Transverse colon (tissue), 4 donors: ENCODE results near the gene KLHL29. TPM values are rescaled to one million over a fixed set of nuclear protein-coding genes. Genes with fewer than 3 reads are reported as not detected.
A peak's percentile ranks its signal among the peaks of the same experiment; 100 is the strongest.

ENCODE experiments used
- DNase-seq: peaks from one replicate; pipeline ENCODE4 v3.0.0-alpha.2; 2019
- H3K27ac ChIP-seq, 4 donors: fragments of 200-600 bp; sonication (generic); 2 replicates each; pipeline ENCODE4 v1.5.1; 2016 to 2018; ENCODE audit warnings: inconsistent platforms in 4 of 4
- H3K27me3 ChIP-seq: fragments of 200-600 bp; sonication (generic); 2 replicates; pipeline ENCODE4 v1.5.1; 2017; ENCODE audit warnings: inconsistent platforms
- H3K36me3 ChIP-seq, 4 donors: fragments of 200-600 bp; sonication (generic); 2 replicates each; pipeline ENCODE4 v1.5.1; 2017 to 2019; ENCODE audit warnings: inconsistent platforms in 4 of 4
- H3K4me1 ChIP-seq, 4 donors: fragments of 200-600 bp; sonication (generic); 2 replicates each; pipeline ENCODE4 v1.5.1; 2017 to 2020; ENCODE audit warnings: inconsistent platforms in 4 of 4
- H3K4me3 ChIP-seq, 4 donors: fragments of 200-600 bp; sonication (generic); 1 replicate in 1 of 4; 2 replicates in 3 of 4; pipeline versions ENCODE4 v1.5.1 to v1.6.1; 2017 to 2019; ENCODE audit warnings: inconsistent platforms in 4 of 4
- H3K9me3 ChIP-seq, 2 donors: fragments of 200-600 bp; sonication (generic); 2 replicates each; pipeline ENCODE4 v1.5.1; 2017 to 2019; ENCODE audit warnings: inconsistent platforms in 2 of 2
- EP300 ChIP-seq: sonication (generic); formaldehyde crosslinking; IDR thresholded peaks from one replicate; pipeline ENCODE4 v1.6.1; 2017; ENCODE audit warnings: antibody characterized with exemption, low read depth
- POLR2A ChIP-seq: fragments of 450-650 bp; IDR thresholded peaks from one replicate; pipeline ENCODE4 v1.6.1; 2016; ENCODE audit warnings: antibody characterized with exemption, mild to moderate bottlenecking, moderate library complexity
- POLR2AphosphoS5 ChIP-seq, 3 donors: sonication (generic); formaldehyde crosslinking; IDR thresholded peaks; one replicate each; pipeline ENCODE4 v1.6.1; 2016; ENCODE audit warnings: antibody characterized with exemption in 3 of 3
- WGBS, 2 donors: methylation state at CpG; one replicate each; pipeline ENCODE4 v1.1.5; 2018; ENCODE audit warnings: low coverage in 1 of 2; 5-methylcytosine and 5-hydroxymethylcytosine counted together
- in situ Hi-C, 4 donors: fragments of 200-750 bp; cut with MboI; loops; one replicate each; pipeline versions ENCODE4 v1.15.0 to v1.15.1; 2017; ENCODE audit warnings: low sequenced_read_pairs in 3 of 4, low pct_ligation_motif_present in 1 of 4, low pct_unique_long_range_greater_than_20kb in 1 of 4
- intact Hi-C: fragments of 100-400 bp; cut with DNase I; formaldehyde crosslinking; loops from one replicate; pipeline ENCODE4 v1.15.1; 2023; ENCODE audit warnings: low total_unique reads
- total RNA-seq, 4 donors: library from RNA; depleted of rRNA; stranded (reverse); fragments of >200 nt; gene quantifications; one replicate each; pipeline ENCODE4 v1.1.0, GENCODE V29; 2016
- TF ChIP-seq, protein P1 (sequence below), 5 experiments: fragments of 200-600 bp in 3 of 5; fragments of 450-650 bp in 2 of 5; sonication (generic) in 3 of 5; IDR thresholded peaks; 1 replicate in 2 of 5; 2 replicates in 3 of 5; pipeline ENCODE4 v1.5.1; 2016 to 2017; ENCODE audit warnings: antibody characterized with exemption in 5 of 5, inconsistent platforms in 3 of 5, mild to moderate bottlenecking in 2 of 5, moderate library complexity in 1 of 5

The KLHL29 gene
- total RNA-seq, 4 donors from 2014 or later, result 3.3 to 16.5 (median 5.8) TPM

DNA sequence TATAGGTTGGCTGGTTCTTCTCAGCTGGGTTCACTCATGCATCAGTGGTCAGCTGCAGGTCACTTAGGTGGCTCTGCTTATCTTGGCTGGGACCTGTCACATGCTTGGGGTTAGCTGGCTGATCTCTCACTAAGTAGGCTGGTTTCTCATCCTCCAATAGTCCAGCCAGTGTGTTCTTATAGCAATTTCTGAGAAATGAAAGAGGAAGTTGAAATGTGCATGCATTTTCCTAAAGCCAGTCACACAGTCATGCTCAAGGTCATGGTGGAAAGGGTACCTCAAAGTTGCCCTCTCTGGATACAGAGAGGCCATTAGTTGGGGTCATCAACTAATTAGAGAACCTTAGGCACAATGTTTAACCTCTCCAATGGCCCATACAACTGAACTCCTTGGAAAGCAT lies 64.4 kb downstream of the KLHL29 start:
- Histone ChIP-seq H3K4me3 (no peak overlapping the region), H3K36me3 (no peaks in the 10 kb centered on the region), H3K27me3 (no peaks in the 10 kb centered on the region), H3K27ac (no peak overlapping the region), H3K9me3 (no peaks in the 10 kb centered on the region), H3K4me1 (peaks cover 2 to 18% (median 14%) of the 10 kb centered on the region in 4 donors)
- TF ChIP-seq, protein P1, sequence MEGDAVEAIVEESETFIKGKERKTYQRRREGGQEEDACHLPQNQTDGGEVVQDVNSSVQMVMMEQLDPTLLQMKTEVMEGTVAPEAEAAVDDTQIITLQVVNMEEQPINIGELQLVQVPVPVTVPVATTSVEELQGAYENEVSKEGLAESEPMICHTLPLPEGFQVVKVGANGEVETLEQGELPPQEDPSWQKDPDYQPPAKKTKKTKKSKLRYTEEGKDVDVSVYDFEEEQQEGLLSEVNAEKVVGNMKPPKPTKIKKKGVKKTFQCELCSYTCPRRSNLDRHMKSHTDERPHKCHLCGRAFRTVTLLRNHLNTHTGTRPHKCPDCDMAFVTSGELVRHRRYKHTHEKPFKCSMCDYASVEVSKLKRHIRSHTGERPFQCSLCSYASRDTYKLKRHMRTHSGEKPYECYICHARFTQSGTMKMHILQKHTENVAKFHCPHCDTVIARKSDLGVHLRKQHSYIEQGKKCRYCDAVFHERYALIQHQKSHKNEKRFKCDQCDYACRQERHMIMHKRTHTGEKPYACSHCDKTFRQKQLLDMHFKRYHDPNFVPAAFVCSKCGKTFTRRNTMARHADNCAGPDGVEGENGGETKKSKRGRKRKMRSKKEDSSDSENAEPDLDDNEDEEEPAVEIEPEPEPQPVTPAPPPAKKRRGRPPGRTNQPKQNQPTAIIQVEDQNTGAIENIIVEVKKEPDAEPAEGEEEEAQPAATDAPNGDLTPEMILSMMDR (IDR thresholded peaks at IDR 0.05), result no peak
- no peak for TF ChIP-seq EP300
- no peak for TF ChIP-seq POLR2A
- no peak for TF ChIP-seq POLR2AphosphoS5 (IDR thresholded peaks at IDR 0.05)
- in situ Hi-C loops (no loop called here), intact Hi-C loops (loop anchor here (10.0 kb wide), 1 partner anchor 55 kb away; no protein-coding TSS in a partner anchor)
- DNase-seq, result no peak

DNA sequence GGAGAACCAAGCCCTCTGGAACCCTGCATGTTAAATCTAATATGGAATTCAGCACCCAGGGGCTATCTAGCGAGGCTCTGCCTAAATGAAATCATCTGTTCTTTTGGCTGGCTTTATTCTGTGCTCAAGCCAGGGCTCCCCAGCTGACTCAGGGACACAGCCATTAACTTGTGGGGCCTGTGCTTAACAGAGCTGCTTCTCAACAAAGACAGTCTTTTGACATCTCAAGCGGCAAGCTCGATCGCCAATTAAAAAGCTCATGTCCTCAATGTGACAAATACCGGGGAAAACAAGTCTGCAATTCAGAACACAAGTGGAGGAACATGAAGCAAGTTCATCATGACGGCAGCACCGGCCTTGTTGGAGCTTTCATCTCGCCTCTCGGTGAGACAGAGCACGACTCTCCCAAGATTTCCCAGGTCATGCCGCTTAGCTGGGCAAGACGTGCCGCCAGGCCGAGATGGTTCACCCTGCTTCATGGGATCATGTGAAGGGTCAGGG lies 64.9 kb downstream of the KLHL29 start:
- H3K27me3 ChIP-seq, result no peaks in the 10 kb centered on the region
- no peaks in the 10 kb centered on the region for H3K36me3 ChIP-seq
- whole genome bisulfite sequencing, 2 donors, result 93% methylated on average over 14 of the region's 14 CpGs; no CpG with 5 or more reads in 1 of the 2 donors
- peak overlapping the region in 1 of 4 donors; percentile 9 for H3K27ac ChIP-seq
- no peak for DNase-seq
- intact Hi-C loops, result loop anchor here (10.0 kb wide), 1 partner anchor 55 kb away; no protein-coding TSS in a partner anchor
- no peak overlapping the region for H3K4me3 ChIP-seq
- H3K9me3 ChIP-seq, result no peaks in the 10 kb centered on the region
- in situ Hi-C loops, result no loop called here
- TF ChIP-seq EP300 (no peak), POLR2AphosphoS5 (IDR thresholded peaks at IDR 0.05) (no peak), POLR2A (no peak)
- TF ChIP-seq, protein P1 (IDR thresholded peaks at IDR 0.05), result no peak
- peaks cover 2 to 21% (median 15%) of the 10 kb centered on the region in 4 donors for H3K4me1 ChIP-seq

DNA sequence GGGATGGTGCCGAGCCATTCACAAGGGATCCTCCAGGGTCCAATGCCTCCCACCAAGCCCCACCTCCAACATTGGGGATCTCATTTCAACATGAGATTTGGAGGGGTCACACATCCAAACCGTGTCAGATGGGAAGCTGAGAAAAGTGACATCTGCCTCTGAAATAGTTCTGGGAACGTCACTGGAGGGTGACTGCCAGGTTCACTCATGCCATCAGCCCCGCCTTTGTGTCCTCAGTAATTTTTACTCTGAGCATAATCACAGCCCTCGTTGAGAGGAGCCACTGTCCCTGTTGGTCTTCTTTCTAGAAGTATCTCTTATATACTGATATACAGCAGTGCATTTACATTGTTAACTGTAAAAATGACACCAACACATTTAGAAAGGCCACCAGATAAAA lies 67.4 kb downstream of the KLHL29 start:
- WGBS, 2 donors, result 50 to 55% methylated on average over 3 to 5 of the region's 5 CpGs
- TF ChIP-seq POLR2A (no peak), POLR2AphosphoS5 (IDR thresholded peaks at IDR 0.05) (no peak), EP300 (no peak)
- TF ChIP-seq, protein P1 (IDR thresholded peaks at IDR 0.05), result no peak
- intact Hi-C loops, result no loop called here
- Histone ChIP-seq H3K4me1 (peaks cover 2 to 21% (median 16%) of the 10 kb centered on the region in 4 donors), H3K27ac (peak overlapping the region in 2 of 4 donors; percentile 1 to 60), H3K9me3 (no peaks in the 10 kb centered on the region), H3K4me3 (no peak overlapping the region), H3K36me3 (no peaks in the 10 kb centered on the region), H3K27me3 (no peaks in the 10 kb centered on the region)
- in situ Hi-C loops, result no loop called here
- no peak for DNase-seq

DNA sequence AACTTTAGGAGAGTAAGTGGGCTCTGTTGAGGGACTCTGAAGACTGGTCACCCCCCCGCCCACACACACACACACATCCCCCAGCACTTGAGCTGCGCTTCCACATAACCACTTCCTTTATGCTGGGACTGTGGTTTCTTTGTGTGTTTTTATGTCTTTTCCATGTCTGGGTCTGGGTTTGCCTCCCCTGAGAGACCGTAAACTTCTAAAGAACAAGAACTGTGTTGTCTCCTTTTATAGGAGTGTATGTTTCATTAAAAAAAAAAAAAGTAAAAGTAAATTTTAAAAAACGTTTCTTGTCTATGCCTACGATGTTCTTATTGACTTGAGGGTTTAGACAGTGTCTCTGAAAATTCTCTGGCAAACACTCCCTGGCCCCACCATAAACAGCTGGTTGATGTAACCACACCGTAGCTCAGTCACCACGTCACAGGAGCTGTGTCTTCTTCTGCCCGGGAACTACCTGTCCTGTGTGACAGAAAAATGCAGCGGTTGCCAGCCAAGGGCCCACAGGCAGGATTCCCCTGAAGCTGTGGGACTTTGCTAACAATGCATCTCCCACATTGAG lies 68.0 kb downstream of the KLHL29 start:
- Histone ChIP-seq H3K27ac (peak overlapping the region; percentile 1 to 68 (median 56)), H3K9me3 (no peaks in the 10 kb centered on the region), H3K27me3 (no peaks in the 10 kb centered on the region), H3K4me3 (no peak overlapping the region), H3K36me3 (no peaks in the 10 kb centered on the region), H3K4me1 (peaks cover 2 to 21% (median 16%) of the 10 kb centered on the region in 4 donors)
- TF ChIP-seq POLR2A, result no peak
- TF ChIP-seq, protein P1 (IDR thresholded peaks at IDR 0.05), result no peak
- TF ChIP-seq EP300, result no peak
- TF ChIP-seq POLR2AphosphoS5 (IDR thresholded peaks at IDR 0.05), result no peak
- 18 to 30% methylated on average over 6 to 9 of the region's 9 CpGs for WGBS, 2 donors
- DNase-seq, result no peak
- in situ Hi-C loops, result no loop called here
- intact Hi-C loops, result no loop called here
